Stimulated activated CD8-positive, alpha-beta memory T cell treated with anti-CD3 and anti-CD28 coated beads, Interleukin-7, amount 100 ng/mL, for 48 hours (primary cell): ENCODE measurements around the gene LILRB3.
A peak's percentile ranks its signal among the peaks of the same experiment; 100 is the strongest.

Experiments
- DNase-seq, 2 donors: peaks; one replicate each; pipeline ENCODE4 v3.0.0-alpha.2; 2020; ENCODE audit warnings: low read depth in 1 of 2; ENCODE audit errors: extremely low read depth in 1 of 2

LILRB3 gene

DNA sequence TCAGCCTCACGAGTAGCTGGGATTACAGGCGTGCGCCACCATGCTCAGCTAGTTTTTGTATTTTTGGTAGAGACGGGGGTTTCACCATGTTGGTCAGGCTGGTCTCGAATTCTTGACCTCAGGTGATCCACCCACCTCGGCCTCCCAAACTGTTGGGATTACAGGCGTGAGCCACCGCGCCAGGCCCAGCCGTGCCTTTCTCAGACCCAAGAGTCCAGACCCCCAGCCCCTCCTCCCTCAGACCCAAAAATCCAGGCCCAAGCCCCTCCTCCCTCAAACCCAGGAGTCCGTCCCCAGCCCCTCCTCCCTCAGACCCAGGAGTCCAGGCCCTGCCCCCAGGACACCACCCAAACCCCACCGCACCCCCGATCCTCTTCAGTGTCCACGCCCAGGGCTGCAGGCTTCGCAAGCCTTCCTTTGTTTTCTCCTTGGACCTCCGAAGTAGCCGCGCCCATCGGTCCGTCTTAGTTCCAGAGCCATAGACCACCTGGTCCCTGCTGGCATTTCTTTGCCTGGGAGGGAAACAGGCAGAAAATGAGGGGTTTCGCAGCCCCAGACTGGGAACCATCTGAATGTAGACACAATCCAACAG lies 53.6 kb downstream of the LILRB3 start:
- no peak for DNase-seq

DNA sequence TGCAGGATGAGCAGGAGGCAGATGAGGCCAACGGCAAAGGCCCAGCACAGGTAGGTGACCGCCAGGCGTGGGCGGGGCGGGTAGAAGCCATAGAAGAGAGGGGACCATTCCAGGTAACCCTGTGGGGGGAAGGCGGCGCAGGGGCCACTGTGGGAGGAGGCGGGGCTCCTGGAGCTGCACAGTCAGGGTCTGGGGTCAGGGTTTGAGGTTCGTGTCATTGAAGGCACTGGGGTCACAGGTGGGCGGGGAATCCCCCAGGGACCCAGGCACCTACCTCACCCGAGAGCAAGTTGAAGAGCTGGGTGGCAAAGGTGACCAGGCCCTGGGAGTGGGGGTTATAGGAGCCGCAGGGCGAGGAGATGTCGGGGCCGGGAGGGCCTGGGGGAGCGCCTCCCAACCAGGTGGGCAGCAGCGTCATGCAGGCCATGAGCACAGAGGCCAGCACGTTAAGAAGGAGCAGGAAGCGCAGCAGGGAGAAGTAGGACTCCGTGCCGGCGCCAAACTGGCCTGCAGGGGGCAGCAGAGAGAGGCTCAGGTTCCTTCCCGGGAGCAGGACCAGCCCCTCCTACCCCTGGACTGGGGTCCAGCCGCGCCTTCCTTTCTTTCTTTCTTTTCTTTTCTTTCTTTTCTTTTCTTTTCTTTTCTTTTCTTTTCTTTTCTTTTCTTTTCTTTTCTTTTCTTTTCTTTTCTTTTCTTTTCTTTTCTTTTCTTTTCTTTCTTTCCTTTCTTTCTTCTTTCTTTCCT lies 54.5 kb downstream of the LILRB3 start:
- peak; percentile 79 to 81 for DNase-seq
